Lung (tissue), 12 donors: ENCODE results near the gene SFXN5. TPM values are rescaled to one million over a fixed set of nuclear protein-coding genes. Genes with fewer than 3 reads are reported as not detected.

Experiments used
- ATAC-seq: fragments of 200-7000 bp; cut with Tn5 transposase; one replicate; pipeline ENCODE4 v1.9.1; 2020; ENCODE audit warnings: moderate number of reproducible peaks; ENCODE audit not compliant: insufficient read depth, low FRiP score
- DNase-seq, 3 donors: peaks; one replicate each; pipeline ENCODE4 v3.0.0-alpha.2; 2013 to 2017
- H3K27ac ChIP-seq, 2 donors: one replicate each; pipeline ENCODE4 v1.5.1; 2013; ENCODE audit warnings: mild to moderate bottlenecking in 2 of 2, moderate library complexity in 2 of 2, control low read depth in 1 of 2, inconsistent platforms in 1 of 2, low read depth in 1 of 2, low read length in 1 of 2
- H3K27me3 ChIP-seq, 3 donors: one replicate each; pipeline ENCODE4 v1.5.1; 2013; ENCODE audit warnings: low read length in 2 of 3; ENCODE audit not compliant: control insufficient read depth in 3 of 3, insufficient read depth in 3 of 3
- H3K36me3 ChIP-seq, 4 donors: one replicate each; pipeline ENCODE4 v1.5.1; 2013; ENCODE audit warnings: low read length in 4 of 4, mild to moderate bottlenecking in 1 of 4, moderate library complexity in 1 of 4; ENCODE audit not compliant: control insufficient read depth in 4 of 4, insufficient read depth in 4 of 4
- H3K4me1 ChIP-seq, 5 donors: one replicate each; pipeline ENCODE4 v1.5.1; 2013; ENCODE audit warnings: low read length in 5 of 5, mild to moderate bottlenecking in 2 of 5, moderate library complexity in 1 of 5; ENCODE audit not compliant: control insufficient read depth in 5 of 5, insufficient read depth in 5 of 5
- H3K4me3 ChIP-seq: one replicate; pipeline ENCODE4 v1.5.1; 2013; ENCODE audit warnings: mild to moderate bottlenecking, control low read depth, moderate library complexity
- H3K9ac ChIP-seq, 2 donors: one replicate each; pipeline ENCODE4 v1.5.1; 2013; ENCODE audit warnings: low read length in 2 of 2, control low read depth in 1 of 2; ENCODE audit not compliant: insufficient read depth in 1 of 2
- H3K9me3 ChIP-seq, 4 donors: one replicate each; pipeline ENCODE4 v1.5.1; 2013; ENCODE audit warnings: low read length in 3 of 4, mild to moderate bottlenecking in 1 of 4, moderate library complexity in 1 of 4; ENCODE audit not compliant: control insufficient read depth in 4 of 4, insufficient read depth in 3 of 4
- WGBS, 2 donors: extraction: QIAGEN DNeasy Blood & Tissue Kit; methylation state at CpG; one replicate each; pipeline ENCODE4 v1.1.7; 2013; 5-methylcytosine and 5-hydroxymethylcytosine counted together
- polyA plus RNA-seq, 2 donors: library from polyadenylated mRNA; stranded (reverse); fragments of 200-250 nt; gene quantifications; one replicate each; pipeline ENCODE4 v1.2.1, GENCODE V29; 2013
- total RNA-seq, 2 donors: library from RNA; depleted of rRNA in 1 of 2; stranded (reverse); fragments of >200 nt in 1 of 2; gene quantifications; one replicate each; pipeline ENCODE4 v1.2.1, GENCODE V29; 2014 to 2021
- TF ChIP-seq, protein P1 (sequence below): IDR thresholded peaks from 2 replicates; pipeline ENCODE4 v1.5.1; 2012; ENCODE audit warnings: mild to moderate bottlenecking; ENCODE audit errors: control extremely low read depth, extremely low read depth
- donor health status: control.
- donor health status: control.
- donor health status: Bipolar disorder and iron deficiency.
- donor health status: healthy.
- donor health status: DM: yes; HTN: yes; CAD: no.

The SFXN5 gene
- total and polyA plus RNA-seq, 4 donors = 8.3 to 15.6 (median 9.6) TPM

DNA sequence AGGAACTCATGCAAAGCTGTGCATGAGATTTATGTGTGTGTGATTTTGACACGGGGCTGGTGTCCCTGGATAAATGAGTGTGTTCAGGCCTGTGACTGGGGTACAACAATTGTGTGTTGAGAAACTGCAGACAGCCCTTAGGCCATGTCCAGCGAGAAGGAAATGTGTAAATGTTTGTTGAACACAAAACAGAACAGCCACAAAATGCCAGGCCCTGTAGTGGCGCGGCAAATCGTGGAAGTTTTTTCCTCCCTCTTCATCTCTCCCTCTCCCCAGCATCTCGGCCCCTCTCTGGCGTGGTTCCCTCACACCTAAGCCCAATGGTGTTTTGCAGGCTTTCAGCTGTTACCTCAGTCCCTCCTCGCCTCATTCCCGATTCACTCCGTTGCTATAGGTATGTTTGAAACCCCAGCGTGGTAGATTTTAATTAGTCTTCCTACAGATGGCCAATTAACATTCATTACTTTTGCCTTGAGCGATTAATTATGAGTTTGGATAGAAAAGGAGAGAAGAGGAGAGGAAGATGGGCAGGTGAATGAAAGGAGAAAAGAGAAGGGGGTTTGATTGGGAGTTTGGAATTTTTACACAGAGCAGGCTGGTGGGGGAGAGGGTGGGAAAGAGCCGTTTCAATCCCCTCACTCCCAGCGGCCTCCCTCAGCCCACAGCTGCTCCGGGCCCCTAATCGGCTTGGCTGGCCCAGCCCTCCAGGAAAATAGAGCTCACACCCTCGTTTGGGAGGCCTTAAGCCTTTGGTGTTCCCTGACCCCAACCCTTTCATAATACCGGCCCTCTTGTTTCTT is 173.5 kb downstream of the SFXN5 start:
- no peak overlapping the region for H3K27ac ChIP-seq
- H3K27me3 ChIP-seq = peaks cover 0 to 55% (median 34%) of the 10 kb centered on the region in 3 donors
- H3K4me1 ChIP-seq = peaks cover 0 to 7% (median 6%) of the 10 kb centered on the region in 5 donors
- DNase-seq = peak in 1 of 3 donors; percentile 10
- WGBS, 2 donors = 74 to 78% methylated on average over 18 of the region's 18 CpGs
- H3K4me3 ChIP-seq = no peak overlapping the region
- no peak overlapping the region for H3K9ac ChIP-seq
- H3K36me3 ChIP-seq = no peaks in the 10 kb centered on the region
- no peak for ATAC-seq
- peaks cover 0 to 2% (median 0%) of the 10 kb centered on the region in 4 donors for H3K9me3 ChIP-seq
- TF ChIP-seq, protein P1, sequence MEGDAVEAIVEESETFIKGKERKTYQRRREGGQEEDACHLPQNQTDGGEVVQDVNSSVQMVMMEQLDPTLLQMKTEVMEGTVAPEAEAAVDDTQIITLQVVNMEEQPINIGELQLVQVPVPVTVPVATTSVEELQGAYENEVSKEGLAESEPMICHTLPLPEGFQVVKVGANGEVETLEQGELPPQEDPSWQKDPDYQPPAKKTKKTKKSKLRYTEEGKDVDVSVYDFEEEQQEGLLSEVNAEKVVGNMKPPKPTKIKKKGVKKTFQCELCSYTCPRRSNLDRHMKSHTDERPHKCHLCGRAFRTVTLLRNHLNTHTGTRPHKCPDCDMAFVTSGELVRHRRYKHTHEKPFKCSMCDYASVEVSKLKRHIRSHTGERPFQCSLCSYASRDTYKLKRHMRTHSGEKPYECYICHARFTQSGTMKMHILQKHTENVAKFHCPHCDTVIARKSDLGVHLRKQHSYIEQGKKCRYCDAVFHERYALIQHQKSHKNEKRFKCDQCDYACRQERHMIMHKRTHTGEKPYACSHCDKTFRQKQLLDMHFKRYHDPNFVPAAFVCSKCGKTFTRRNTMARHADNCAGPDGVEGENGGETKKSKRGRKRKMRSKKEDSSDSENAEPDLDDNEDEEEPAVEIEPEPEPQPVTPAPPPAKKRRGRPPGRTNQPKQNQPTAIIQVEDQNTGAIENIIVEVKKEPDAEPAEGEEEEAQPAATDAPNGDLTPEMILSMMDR = no peak

DNA sequence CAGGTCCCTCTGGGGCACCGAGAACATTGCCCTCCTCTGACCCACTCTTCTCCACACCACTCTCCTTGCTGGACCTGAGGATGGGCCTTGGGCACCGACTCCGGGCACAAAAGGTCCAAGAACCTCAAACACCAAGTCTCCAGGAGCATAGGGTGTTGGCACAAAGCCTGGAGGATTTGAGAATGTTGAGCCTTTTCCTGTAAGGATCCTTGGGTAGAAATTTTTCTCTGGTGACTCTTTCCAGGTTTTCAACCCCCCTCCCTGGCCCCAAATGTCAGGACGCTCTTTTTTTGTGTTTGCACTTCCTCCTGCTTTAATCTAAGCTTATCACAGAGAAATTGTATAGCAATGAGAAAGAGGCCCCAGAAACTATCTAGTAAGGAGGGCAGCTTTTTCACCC is 175.1 kb downstream of the SFXN5 start:
- Histone ChIP-seq H3K27me3 (peaks cover 0 to 48% (median 26%) of the 10 kb centered on the region in 3 donors), H3K9me3 (peaks cover 0 to 2% (median 0%) of the 10 kb centered on the region in 4 donors), H3K4me1 (peaks cover 0 to 7% (median 6%) of the 10 kb centered on the region in 5 donors), H3K4me3 (no peak overlapping the region), H3K9ac (no peak overlapping the region), H3K27ac (no peak overlapping the region), H3K36me3 (peaks cover 0 to 8% (median 0%) of the 10 kb centered on the region in 4 donors)
- WGBS, 2 donors = 67 to 75% methylated on average over 4 of the region's 4 CpGs
- DNase-seq (no peak), ATAC-seq (no peak)
- TF ChIP-seq, protein P1 = no peak

DNA sequence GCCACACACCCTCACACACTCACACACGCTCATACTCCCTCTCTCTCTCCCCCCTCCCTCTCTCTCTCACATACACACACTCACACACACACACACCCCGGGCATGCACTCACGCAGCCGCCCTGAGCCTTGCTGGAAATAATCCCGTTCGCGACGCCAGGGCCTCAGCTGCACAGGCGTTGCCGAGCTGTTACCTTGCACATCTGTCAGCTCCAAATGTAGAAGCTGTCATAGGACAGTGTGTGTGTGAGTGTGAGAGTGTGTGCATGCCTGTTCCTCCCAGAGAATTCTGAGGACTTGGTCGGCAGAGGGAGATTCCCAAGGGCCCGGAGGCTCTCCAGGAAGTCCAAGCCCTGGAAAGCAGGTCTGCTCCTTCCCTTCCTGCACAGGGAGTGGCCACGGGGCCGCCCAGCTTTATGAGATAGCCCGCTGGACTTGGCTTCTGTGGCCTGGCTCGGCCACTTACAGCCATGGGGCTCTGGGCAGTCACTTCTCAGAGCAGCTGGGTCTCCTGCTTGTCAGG is 175.7 kb downstream of the SFXN5 start:
- no peak overlapping the region for H3K9ac ChIP-seq
- peaks cover 0 to 46% (median 23%) of the 10 kb centered on the region in 3 donors for H3K27me3 ChIP-seq
- H3K9me3 ChIP-seq = peaks cover 0 to 2% (median 0%) of the 10 kb centered on the region in 4 donors
- H3K36me3 ChIP-seq = peaks cover 0 to 12% (median 0%) of the 10 kb centered on the region in 4 donors
- H3K27ac ChIP-seq = no peak overlapping the region
- WGBS, 2 donors = 11 to 19% methylated on average over 16 of the region's 16 CpGs
- DNase-seq (peak; percentile 56 to 82 (median 63)), ATAC-seq (no peak)
- peaks cover 0 to 7% (median 6%) of the 10 kb centered on the region in 5 donors for H3K4me1 ChIP-seq
- no peak overlapping the region for H3K4me3 ChIP-seq
- TF ChIP-seq, protein P1 = no peak
